Transverse colon (tissue), 3 donors: ENCODE data around the gene ZFAND5.

ENCODE experiments used
- POLR2A ChIP-seq: fragments of 450-650 bp; IDR thresholded peaks from one replicate; pipeline ENCODE4 v1.6.1; 2016; ENCODE audit warnings: antibody characterized with exemption, mild to moderate bottlenecking, moderate library complexity
- TF ChIP-seq, protein P1 (sequence below), 5 experiments: fragments of 200-600 bp in 3 of 5; fragments of 450-650 bp in 2 of 5; sonication (generic) in 3 of 5; IDR thresholded peaks; 1 replicate in 2 of 5; 2 replicates in 3 of 5; pipeline ENCODE4 v1.5.1; 2016 to 2017; ENCODE audit warnings: antibody characterized with exemption in 5 of 5, inconsistent platforms in 3 of 5, mild to moderate bottlenecking in 2 of 5, moderate library complexity in 1 of 5

DNA sequence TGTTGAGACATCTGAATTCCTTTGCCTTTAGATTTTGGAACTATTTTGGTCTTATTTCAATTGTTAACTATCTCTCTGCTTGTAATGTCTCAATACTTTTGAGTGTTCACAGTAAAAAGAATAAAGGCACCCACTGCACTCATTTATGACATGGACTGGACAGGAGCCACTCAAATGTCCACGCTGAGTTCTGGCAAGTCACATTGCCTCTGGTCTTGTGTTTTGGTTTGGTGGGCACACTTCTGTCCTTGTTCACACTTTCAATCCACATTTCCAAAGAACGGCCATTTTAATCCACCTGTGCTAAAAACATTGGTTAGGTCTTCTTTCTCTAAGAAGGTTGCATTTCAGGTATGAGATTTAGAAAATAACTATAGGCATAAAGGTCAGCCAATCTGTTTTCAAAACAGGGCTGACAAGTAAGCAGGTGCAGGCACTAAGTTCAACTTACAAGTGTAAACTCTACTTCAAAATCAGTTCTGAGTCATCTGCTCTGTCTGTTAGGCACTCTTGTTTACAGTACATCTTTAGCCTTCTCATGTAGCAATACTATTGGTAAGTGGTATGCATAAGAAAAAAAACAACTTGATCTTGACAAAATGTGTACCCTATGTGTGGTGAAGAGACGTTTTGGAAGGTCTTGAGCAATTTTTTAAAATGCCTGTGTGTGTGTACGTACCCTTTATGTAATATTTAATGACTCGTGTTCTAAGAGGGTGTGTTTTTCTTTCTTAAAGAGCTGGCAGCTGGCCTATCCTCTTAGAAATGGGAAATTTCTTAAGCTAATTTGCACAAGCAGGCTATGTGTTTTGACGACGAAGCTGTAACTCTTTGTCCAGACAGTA, 31.5 kb upstream of the ZFAND5 start:
- TF ChIP-seq, protein P1, sequence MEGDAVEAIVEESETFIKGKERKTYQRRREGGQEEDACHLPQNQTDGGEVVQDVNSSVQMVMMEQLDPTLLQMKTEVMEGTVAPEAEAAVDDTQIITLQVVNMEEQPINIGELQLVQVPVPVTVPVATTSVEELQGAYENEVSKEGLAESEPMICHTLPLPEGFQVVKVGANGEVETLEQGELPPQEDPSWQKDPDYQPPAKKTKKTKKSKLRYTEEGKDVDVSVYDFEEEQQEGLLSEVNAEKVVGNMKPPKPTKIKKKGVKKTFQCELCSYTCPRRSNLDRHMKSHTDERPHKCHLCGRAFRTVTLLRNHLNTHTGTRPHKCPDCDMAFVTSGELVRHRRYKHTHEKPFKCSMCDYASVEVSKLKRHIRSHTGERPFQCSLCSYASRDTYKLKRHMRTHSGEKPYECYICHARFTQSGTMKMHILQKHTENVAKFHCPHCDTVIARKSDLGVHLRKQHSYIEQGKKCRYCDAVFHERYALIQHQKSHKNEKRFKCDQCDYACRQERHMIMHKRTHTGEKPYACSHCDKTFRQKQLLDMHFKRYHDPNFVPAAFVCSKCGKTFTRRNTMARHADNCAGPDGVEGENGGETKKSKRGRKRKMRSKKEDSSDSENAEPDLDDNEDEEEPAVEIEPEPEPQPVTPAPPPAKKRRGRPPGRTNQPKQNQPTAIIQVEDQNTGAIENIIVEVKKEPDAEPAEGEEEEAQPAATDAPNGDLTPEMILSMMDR (IDR thresholded peaks at IDR 0.05), result no peak
- no peak for TF ChIP-seq POLR2A
